ENCODE results near the gene BDNF.

Gene BDNF

GRCh38 chr11:27616711-27617110, 83.5 kb downstream of the BDNF start:
- no peak for DNase-seq
- Histone ChIP-seq H3K4ac (ENCODE audit: low read depth, low read length) (no peak overlapping the region), H3K14ac (ENCODE audit: low read length) (no peak overlapping the region), H3K23ac (ENCODE audit: low read length) (no peak overlapping the region), H3K4me2 (ENCODE audit: low read length) (no peak overlapping the region), H2AFZ (ENCODE audit: insufficient read depth, low read length, poor library complexity) (no peak overlapping the region), H4K8ac (ENCODE audit: low read depth, low read length) (no peak overlapping the region), H4K91ac (ENCODE audit: low read depth, low read length) (no peak overlapping the region), H3K27me3 (ENCODE audit: insufficient read depth, low read length) (no peaks in the 10 kb centered on the region), H3K27ac (ENCODE audit: low read depth, low read length) (no peak overlapping the region), H3K9ac (ENCODE audit: low read length) (no peak overlapping the region), H3K9me3 (ENCODE audit: insufficient read depth, low read depth, low read length) (no peaks in the 10 kb centered on the region), H2BK5ac (ENCODE audit: low read depth, low read length, poor library complexity) (no peak overlapping the region), H3K36me3 (ENCODE audit: control insufficient read depth in 1 of 2, insufficient read depth in 2 of 2, low read length in 2 of 2) (no peaks in the 10 kb centered on the region), H2BK120ac (ENCODE audit: insufficient read depth, low read length, poor library complexity) (no peak overlapping the region), H2AK5ac (ENCODE audit: low read length) (no peak overlapping the region), H3K79me2 (ENCODE audit: control insufficient read depth, insufficient read depth, low read length, poor library complexity) (no peaks in the 10 kb centered on the region), H2BK12ac (ENCODE audit: low read length) (no peak overlapping the region), H3K79me1 (ENCODE audit: low read length) (no peaks in the 10 kb centered on the region), H3K18ac (ENCODE audit: low read length) (no peak overlapping the region), H3K4me3 (ENCODE audit: low read depth, low read length) (no peak overlapping the region), H3K4me1 (ENCODE audit: control insufficient read depth in 1 of 2, insufficient read depth in 2 of 2, low read length in 2 of 2) (no peaks in the 10 kb centered on the region), H4K12ac (ENCODE audit: low read depth, low read length) (no peak overlapping the region)
- no CpG with 5 or more reads among the region's 2 CpGs for WGBS (ENCODE audit: extremely low coverage, insufficient coverage, insufficient read length)

- no peaks in the 10 kb centered on the region for H3K9me3 ChIP-seq (ENCODE audit: insufficient read depth, low read depth, low read length)
- H3K79me2 ChIP-seq (ENCODE audit: control insufficient read depth, insufficient read depth, low read length, poor library complexity): no peaks in the 10 kb centered on the region
- H3K14ac ChIP-seq (ENCODE audit: low read length): no peak overlapping the region
- no peak overlapping the region for H4K12ac ChIP-seq (ENCODE audit: low read depth, low read length)
- no peak overlapping the region for H3K4me2 ChIP-seq (ENCODE audit: low read length)
- H2AK5ac ChIP-seq (ENCODE audit: low read length): no peak overlapping the region
- H4K8ac ChIP-seq (ENCODE audit: low read depth, low read length): no peak overlapping the region
- H2BK5ac ChIP-seq (ENCODE audit: low read depth, low read length, poor library complexity): no peak overlapping the region
- no peaks in the 10 kb centered on the region for H3K79me1 ChIP-seq (ENCODE audit: low read length)
- H3K4me1 ChIP-seq (ENCODE audit: control insufficient read depth in 1 of 2, insufficient read depth in 2 of 2, low read length in 2 of 2): no peaks in the 10 kb centered on the region
- H3K4me3 ChIP-seq (ENCODE audit: low read depth, low read length): no peak overlapping the region
- no peaks in the 10 kb centered on the region for H3K36me3 ChIP-seq (ENCODE audit: control insufficient read depth in 1 of 2, insufficient read depth in 2 of 2, low read length in 2 of 2)
- no peak overlapping the region for H3K27ac ChIP-seq (ENCODE audit: low read depth, low read length)
- no peak overlapping the region for H3K9ac ChIP-seq (ENCODE audit: low read length)
- no peak overlapping the region for H2AFZ ChIP-seq (ENCODE audit: insufficient read depth, low read length, poor library complexity)
- no peak overlapping the region for H2BK120ac ChIP-seq (ENCODE audit: insufficient read depth, low read length, poor library complexity)
- H3K18ac ChIP-seq (ENCODE audit: low read length): no peak overlapping the region
- no peak overlapping the region for H4K91ac ChIP-seq (ENCODE audit: low read depth, low read length)
- WGBS (ENCODE audit: extremely low coverage, insufficient coverage, insufficient read length): no CpG with 5 or more reads among the region's 5 CpGs
- no peaks in the 10 kb centered on the region for H3K27me3 ChIP-seq (ENCODE audit: insufficient read depth, low read length)
- no peak overlapping the region for H3K4ac ChIP-seq (ENCODE audit: low read depth, low read length)
- no peak overlapping the region for H3K23ac ChIP-seq (ENCODE audit: low read length)
- no peak overlapping the region for H2BK12ac ChIP-seq (ENCODE audit: low read length)
- DNase-seq: no peak
Observed at GRCh38 chr11:27615833-27616232, 84.4 kb downstream of the BDNF start.

GRCh38 chr11:27614092-27614491, 86.2 kb downstream of the BDNF start:
- no peak overlapping the region for H3K9ac ChIP-seq (ENCODE audit: low read length)
- no peak overlapping the region for H3K4ac ChIP-seq (ENCODE audit: low read depth, low read length)
- no peak overlapping the region for H2AFZ ChIP-seq (ENCODE audit: insufficient read depth, low read length, poor library complexity)
- no peak overlapping the region for H3K23ac ChIP-seq (ENCODE audit: low read length)
- H4K8ac ChIP-seq (ENCODE audit: low read depth, low read length): no peak overlapping the region
- H2BK5ac ChIP-seq (ENCODE audit: low read depth, low read length, poor library complexity): no peak overlapping the region
- no peak overlapping the region for H3K4me3 ChIP-seq (ENCODE audit: low read depth, low read length)
- H3K79me2 ChIP-seq (ENCODE audit: control insufficient read depth, insufficient read depth, low read length, poor library complexity): no peaks in the 10 kb centered on the region
- no peaks in the 10 kb centered on the region for H3K9me3 ChIP-seq (ENCODE audit: insufficient read depth, low read depth, low read length)
- no peak for DNase-seq
- no peaks in the 10 kb centered on the region for H3K36me3 ChIP-seq (ENCODE audit: control insufficient read depth in 1 of 2, insufficient read depth in 2 of 2, low read length in 2 of 2)
- H3K4me2 ChIP-seq (ENCODE audit: low read length): no peak overlapping the region
- H2BK12ac ChIP-seq (ENCODE audit: low read length): no peak overlapping the region
- H3K18ac ChIP-seq (ENCODE audit: low read length): no peak overlapping the region
- H3K27me3 ChIP-seq (ENCODE audit: insufficient read depth, low read length): no peaks in the 10 kb centered on the region
- no peak overlapping the region for H2AK5ac ChIP-seq (ENCODE audit: low read length)
- no peaks in the 10 kb centered on the region for H3K4me1 ChIP-seq (ENCODE audit: control insufficient read depth in 1 of 2, insufficient read depth in 2 of 2, low read length in 2 of 2)
- H3K14ac ChIP-seq (ENCODE audit: low read length): no peak overlapping the region
- H2BK120ac ChIP-seq (ENCODE audit: insufficient read depth, low read length, poor library complexity): no peak overlapping the region
- H3K79me1 ChIP-seq (ENCODE audit: low read length): no peaks in the 10 kb centered on the region
- H4K12ac ChIP-seq (ENCODE audit: low read depth, low read length): no peak overlapping the region
- H3K27ac ChIP-seq (ENCODE audit: low read depth, low read length): no peak overlapping the region
- H4K91ac ChIP-seq (ENCODE audit: low read depth, low read length): no peak overlapping the region

GRCh38 chr11:27612932-27613880, 87.0 kb downstream of the BDNF start:
- H2BK120ac ChIP-seq (ENCODE audit: insufficient read depth, low read length, poor library complexity): no peak overlapping the region
- H2BK5ac ChIP-seq (ENCODE audit: low read depth, low read length, poor library complexity): no peak overlapping the region
- no peak overlapping the region for H3K9ac ChIP-seq (ENCODE audit: low read length)
- H2AFZ ChIP-seq (ENCODE audit: insufficient read depth, low read length, poor library complexity): no peak overlapping the region
- H3K4ac ChIP-seq (ENCODE audit: low read depth, low read length): no peak overlapping the region
- no peak overlapping the region for H3K18ac ChIP-seq (ENCODE audit: low read length)
- H2AK5ac ChIP-seq (ENCODE audit: low read length): no peak overlapping the region
- no peak overlapping the region for H3K27ac ChIP-seq (ENCODE audit: low read depth, low read length)
- no peak overlapping the region for H4K91ac ChIP-seq (ENCODE audit: low read depth, low read length)
- no peaks in the 10 kb centered on the region for H3K27me3 ChIP-seq (ENCODE audit: insufficient read depth, low read length)
- no peak overlapping the region for H3K4me3 ChIP-seq (ENCODE audit: low read depth, low read length)
- no peak overlapping the region for H3K23ac ChIP-seq (ENCODE audit: low read length)
- no peaks in the 10 kb centered on the region for H3K79me1 ChIP-seq (ENCODE audit: low read length)
- H3K4me2 ChIP-seq (ENCODE audit: low read length): no peak overlapping the region
- no peak overlapping the region for H3K14ac ChIP-seq (ENCODE audit: low read length)
- no peaks in the 10 kb centered on the region for H3K4me1 ChIP-seq (ENCODE audit: control insufficient read depth in 1 of 2, insufficient read depth in 2 of 2, low read length in 2 of 2)
- H3K79me2 ChIP-seq (ENCODE audit: control insufficient read depth, insufficient read depth, low read length, poor library complexity): no peaks in the 10 kb centered on the region
- WGBS (ENCODE audit: extremely low coverage, insufficient coverage, insufficient read length): no CpG with 5 or more reads among the region's 9 CpGs
- no peaks in the 10 kb centered on the region for H3K36me3 ChIP-seq (ENCODE audit: control insufficient read depth in 1 of 2, insufficient read depth in 2 of 2, low read length in 2 of 2)
- no peak overlapping the region for H4K8ac ChIP-seq (ENCODE audit: low read depth, low read length)
- H2BK12ac ChIP-seq (ENCODE audit: low read length): no peak overlapping the region
- H4K12ac ChIP-seq (ENCODE audit: low read depth, low read length): no peak overlapping the region
- H3K9me3 ChIP-seq (ENCODE audit: insufficient read depth, low read depth, low read length): no peaks in the 10 kb centered on the region
- no peak for DNase-seq

Data from trophoblast cell (in vitro differentiated cells and primary cell).